Stimulated activated CD4-positive, alpha-beta T cell treated with anti-CD3 and anti-CD28 coated beads, Interleukin-2, amount 100 ng/mL, for 48 hours (primary cell): ENCODE data around the gene DUSP19.

Experiments
- DNase-seq, 2 donors: peaks; one replicate each; pipeline ENCODE4 v3.0.0-alpha.2; 2020

DUSP19 gene

GRCh38 chr2:183069174-183069573 is 9.4 kb upstream of the DUSP19 start:
- DNase-seq: no peak

- DNase-seq: peak; percentile 1 to 2
These were observed 7.4 kb upstream of the DUSP19 start for GRCh38 chr2:183070942-183071844.

DNA sequence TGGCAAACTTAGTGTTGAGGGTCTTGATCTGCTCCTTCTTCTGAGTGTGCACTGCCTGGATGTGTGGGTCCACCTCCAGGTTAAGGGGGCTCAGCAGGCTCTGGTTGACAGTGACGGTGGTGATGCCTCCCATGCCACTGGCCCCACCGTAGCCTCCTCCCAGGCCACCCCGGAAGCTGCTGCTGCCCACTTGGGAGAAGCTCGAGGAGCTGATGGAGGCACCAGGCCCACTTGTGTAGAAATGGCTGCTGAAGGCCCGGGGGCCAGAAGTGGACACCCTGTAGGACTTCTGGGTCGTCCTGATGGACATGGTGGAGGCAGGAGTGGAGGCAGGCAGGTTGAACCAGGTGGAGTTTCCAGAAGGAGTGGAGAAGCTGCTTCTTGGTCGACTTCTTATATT is 6.4 kb upstream of the DUSP19 start:
- no peak for DNase-seq

GRCh38 chr2:183078163-183078463 is 434 bp upstream of the DUSP19 start:
- no peak for DNase-seq

- DNase-seq: no peak
These were observed 710 bp downstream of the DUSP19 start for GRCh38 chr2:183079139-183079775.

- DNase-seq: no peak
These were observed 3.4 kb downstream of the DUSP19 start for GRCh38 chr2:183081911-183082310.

- DNase-seq: no peak
These were observed 9.5 kb downstream of the DUSP19 start for GRCh38 chr2:183088061-183088460.

GRCh38 chr2:183089192-183089851 is 10.8 kb downstream of the DUSP19 start:
- no peak for DNase-seq

- no peak for DNase-seq
These were observed 12.9 kb downstream of the DUSP19 start for GRCh38 chr2:183091318-183091953.

DNA sequence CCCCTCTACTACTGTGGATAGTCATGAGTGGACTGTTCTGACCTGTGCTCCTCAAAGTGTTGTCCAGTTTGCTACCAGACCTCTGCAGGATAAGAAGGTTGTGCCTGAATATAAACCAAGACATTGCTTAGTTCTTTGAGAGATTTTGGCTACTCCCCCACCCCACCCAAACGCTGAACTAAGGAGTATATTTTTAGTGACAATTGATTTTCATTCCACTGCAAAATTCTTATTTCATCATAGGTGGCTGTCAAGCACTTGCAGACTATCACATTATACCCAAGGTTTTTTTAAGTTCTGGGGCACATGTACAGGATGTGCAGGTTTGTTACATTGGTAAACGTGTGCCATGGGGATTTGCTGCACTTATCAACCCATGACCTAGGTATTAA is 13.4 kb downstream of the DUSP19 start:
- no peak for DNase-seq

- DNase-seq: no peak
These were observed 15.5 kb downstream of the DUSP19 start for GRCh38 chr2:183093857-183094657.

DNA sequence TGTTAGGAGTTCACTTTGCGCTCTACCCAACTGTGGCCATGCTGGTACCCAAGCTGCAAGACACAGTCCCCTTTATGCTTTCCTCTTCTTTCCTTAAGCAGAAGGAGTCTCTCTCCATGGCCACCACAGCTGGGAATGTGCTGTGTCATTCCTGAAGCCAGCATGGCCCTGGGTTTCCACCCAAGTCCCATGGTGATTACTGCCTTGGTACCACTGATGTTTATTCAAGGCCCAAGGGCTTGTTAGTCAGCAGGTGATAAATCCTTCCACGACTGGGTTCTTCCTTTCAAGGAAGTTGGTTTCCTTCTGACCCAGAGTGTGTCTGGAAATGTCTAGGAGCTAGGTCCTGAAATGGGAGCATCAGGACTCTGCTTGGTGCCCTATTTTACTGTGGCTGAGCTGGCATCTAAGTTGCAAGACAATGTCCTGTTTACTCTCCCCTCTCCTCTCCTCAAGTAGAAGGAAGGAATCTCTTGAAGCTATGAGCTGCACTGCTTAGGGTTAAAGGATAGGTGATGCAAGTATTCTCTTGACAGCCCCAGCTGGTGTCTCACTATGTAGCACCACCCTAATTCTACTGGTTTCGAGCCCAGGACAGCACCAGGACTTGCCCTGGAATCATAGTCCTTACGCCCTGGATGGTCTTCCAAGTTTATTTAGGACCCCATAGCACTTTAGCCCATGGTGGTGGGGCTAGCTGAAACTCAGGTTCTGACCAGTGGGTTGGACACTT is 27.0 kb downstream of the DUSP19 start:
- DNase-seq: no peak

GRCh38 chr2:183112577-183112976 is 34.0 kb downstream of the DUSP19 start:
- no peak for DNase-seq

DNA sequence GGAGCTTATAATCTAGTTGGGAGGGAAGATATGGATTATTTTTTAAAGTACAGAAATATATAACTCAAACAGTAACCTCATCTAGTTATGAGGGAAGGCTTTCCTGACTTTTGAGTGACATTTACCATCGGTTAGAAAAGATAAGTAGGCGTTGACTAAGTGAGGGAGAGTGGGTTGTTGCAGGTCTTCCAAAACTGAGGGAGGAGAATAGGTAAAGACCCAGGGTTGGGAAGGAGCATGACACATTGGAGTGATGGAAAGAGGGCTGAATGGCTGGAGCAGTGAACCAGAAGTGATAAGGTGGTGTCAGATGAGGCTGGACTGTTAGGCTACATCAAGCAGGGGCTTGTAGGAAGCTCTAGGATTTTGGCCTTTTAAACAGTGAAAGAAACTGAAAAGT is 35.1 kb downstream of the DUSP19 start:
- DNase-seq: no peak

- DNase-seq: no peak
These were observed 38.7 kb downstream of the DUSP19 start for GRCh38 chr2:183117226-183117625.

DNA sequence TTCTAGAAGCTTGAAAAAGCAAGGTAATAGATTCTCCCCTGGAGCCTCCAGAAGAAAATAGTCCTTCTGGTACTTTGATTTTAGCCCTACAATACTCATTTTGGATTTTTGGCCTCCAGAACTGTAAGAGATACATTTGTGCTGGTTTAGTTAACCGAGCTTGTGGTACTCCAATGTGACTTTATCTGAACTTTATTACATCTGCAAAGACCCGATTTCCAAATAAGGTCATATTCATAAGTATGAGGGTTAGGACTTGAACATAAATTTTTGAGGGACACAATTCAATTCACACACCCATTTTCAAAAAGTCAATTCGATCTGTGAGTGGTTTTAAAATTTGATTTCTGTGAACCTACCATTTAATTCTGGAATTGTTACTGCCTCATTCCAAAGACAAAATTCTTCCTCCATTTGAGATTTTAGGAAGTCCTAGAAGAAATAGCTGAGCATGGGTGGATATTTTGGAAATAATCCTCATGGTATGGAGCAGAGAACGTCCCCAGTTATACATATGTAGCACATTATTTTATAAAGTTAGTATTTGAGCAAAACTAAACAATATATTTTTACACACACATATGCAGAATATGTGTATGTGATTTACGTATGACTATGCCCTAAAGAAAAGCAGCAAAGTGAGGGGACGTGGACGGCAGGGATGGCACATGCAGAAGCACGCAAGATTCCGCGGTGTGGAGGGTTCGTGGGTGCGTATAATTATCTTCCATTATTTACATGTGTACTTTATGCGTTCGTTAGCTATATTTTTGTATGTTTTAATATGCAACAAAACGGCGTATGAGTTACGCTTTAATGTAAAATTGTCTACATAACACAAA is 44.8 kb downstream of the DUSP19 start:
- DNase-seq: no peak

DNA sequence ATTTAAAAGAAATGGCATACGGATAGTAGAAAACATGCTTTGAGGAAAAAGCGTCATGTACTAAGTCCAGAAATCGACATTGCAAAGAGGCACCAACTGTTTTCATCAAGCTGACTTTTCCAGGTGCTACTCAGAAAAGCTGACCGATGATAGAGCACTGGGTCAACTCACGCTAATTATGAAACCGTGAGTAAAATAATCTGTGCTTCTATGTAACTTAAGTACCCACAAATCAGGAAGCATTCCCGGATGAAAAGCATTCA is 45.3 kb downstream of the DUSP19 start:
- DNase-seq: no peak

- DNase-seq: peak; percentile 82 to 87
These were observed 45.8 kb downstream of the DUSP19 start, which contains the start of gene NUP35 for GRCh38 chr2:183124222-183124956. Gene NUP35 (plus strand): TSS chr2:183124443. CDS start chr2:183124458, 15 bp downstream.

- no peak for DNase-seq
These were observed 46.4 kb downstream of the DUSP19 start for GRCh38 chr2:183124957-183125255.

- no peak for DNase-seq
These were observed 47.3 kb downstream of the DUSP19 start for GRCh38 chr2:183125659-183126341.
